Anterior cingulate cortex (tissue), 58 donors: Measurements from ENCODE around the gene ARSA.
"Not testable (repeated sequence)": the region's sequence is repeated elsewhere in the genome, so short reads cannot be mapped to it uniquely, and the experiment has no call there.

ENCODE experiments used
- DNase-seq, 58 donors: peaks; one replicate each; lab custom pipeline; 2025; lab: John Stamatoyannopoulos, UW

Gene ARSA

DNA sequence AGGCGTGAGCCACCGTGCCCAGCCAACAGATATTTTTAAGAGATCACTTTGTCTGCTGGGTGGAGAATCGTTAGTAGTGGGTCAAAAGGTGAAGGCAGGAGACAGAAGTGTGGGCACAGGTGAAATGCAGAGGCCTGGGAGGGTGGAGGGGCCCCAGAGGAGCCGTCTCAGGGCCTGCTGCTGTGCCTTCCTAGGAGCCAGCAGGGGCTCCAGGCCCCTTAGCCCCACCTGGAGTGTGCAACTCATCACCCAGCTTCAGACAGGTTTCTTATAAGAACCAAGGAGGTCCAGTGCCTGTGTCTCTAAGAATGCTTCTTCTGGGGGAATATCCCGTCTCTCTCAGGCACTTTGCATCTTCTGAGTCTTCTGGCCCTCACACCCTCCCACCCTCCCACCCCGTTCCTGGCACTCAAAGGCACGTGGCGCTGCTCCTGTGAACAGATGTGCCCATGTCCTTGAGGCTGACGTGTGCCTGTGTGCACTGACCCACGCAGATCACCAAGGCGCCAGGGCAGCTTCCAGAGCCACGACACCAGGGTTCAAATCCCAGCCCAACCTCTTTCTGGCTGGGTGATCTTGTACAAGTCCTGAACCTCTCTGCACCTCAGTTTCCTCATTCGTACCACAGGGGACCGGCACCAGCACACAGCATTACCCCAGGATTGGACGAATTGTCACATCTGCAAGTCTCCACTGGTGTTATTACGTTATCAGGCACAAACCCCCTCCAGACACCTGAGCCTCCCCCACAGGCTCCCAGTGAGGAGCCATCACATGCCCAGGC lies 3.4 kb downstream of the ARSA start:
- no peak for DNase-seq

GRCh38 chr22:50622723-50623327 lies 5.1 kb downstream of the ARSA start:
- DNase-seq = no peak

GRCh38 chr22:50621948-50622722 lies 5.8 kb downstream of the ARSA start:
- DNase-seq = no peak

DNA sequence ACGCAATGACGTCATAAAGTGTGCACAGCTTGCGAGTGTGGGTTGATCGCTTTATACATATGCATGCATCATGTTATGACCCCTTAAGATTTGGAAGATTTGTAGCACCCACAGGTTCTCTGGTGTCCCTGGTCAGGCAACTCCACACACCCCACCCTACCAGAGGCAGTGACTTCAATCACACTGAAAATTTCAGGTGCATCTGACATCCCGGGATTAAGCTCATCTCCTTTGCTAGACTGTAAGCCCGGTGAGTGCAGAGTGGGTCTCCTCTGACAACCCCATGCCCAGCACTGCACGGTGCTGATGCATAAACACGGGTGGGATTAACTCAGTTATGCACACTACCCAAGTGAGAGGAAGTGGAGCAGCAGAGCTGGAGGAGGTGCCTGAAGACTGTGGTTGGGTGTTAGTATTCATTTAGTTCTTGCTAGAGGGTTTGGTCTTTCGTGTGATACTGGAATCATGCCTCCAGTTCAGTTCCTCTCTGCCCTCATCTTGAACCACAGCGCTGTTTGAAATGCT lies 6.5 kb downstream of the ARSA start:
- DNase-seq = peak in 2 of 58 donors; percentile 11 to 47

GRCh38 chr22:50620593-50621355 lies 7.2 kb downstream of the ARSA start:
- peak in 33 of 58 donors; percentile 17 to 82 (median 49) for DNase-seq

- DNase-seq = not testable (repeated sequence)
Observed at GRCh38 chr22:50614296-50614695, 13.7 kb downstream of the ARSA start.

DNA sequence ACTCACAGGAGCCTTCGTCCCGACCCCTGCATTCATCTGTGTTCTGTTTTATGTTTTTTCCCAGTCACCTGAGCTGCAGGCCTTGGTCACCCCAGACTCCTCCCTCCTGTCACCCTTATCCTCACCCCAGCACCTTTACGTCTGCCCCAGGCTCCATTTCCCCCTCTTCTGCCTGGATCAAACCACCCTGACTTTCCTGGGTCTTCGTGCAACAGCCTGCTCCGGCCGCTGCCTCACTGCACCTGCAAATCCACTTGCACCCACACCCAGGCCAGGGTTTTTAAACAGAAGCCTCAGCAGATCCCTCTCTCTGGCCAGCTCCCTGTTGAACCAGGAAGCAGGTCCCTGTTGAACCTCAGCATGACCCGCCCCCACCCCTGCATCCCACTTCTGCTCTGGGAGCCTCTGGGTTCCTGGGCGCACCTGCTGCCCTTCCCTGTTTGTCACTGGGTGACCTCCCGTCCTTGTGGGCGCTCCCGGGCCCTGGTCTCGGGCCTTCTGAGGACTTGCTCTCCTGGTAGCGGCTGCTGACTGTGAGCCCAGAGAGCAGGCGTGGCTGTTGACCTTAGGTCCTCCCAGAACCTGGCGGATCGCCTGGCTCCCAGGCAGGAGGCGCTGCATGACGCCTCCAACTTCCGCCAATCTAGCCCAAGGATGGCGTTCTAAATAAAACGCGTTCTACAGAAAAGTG lies 14.5 kb downstream of the ARSA start:
- no peak for DNase-seq

GRCh38 chr22:50612528-50613221 lies 15.3 kb downstream of the ARSA start:
- no peak for DNase-seq

- no peak for DNase-seq
Observed at GRCh38 chr22:50612168-50612527, 15.8 kb downstream of the ARSA start.

- DNase-seq = no peak
Observed at GRCh38 chr22:50611341-50612060, 16.5 kb downstream of the ARSA start.

DNA sequence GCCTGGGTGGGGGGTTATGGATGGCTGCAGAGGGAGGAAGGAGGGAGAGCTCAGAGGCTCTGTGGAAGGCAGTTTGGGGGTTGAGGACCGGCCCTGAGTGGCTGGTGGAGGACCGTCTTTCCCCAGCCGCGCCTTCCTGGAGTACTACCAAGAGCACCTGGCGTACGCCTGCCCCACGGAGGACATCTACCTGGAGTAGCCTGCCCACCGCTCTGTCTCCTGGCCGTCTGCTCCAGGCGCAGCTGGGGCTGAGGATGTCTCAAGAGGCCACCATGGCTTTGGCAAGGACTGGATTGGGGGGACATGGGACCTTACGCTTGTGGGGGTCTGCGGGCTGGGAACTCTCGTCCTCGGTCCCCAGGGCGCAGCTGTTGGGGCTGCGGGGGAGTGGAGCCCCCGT lies 17.4 kb downstream of the ARSA start:
- no peak for DNase-seq

DNA sequence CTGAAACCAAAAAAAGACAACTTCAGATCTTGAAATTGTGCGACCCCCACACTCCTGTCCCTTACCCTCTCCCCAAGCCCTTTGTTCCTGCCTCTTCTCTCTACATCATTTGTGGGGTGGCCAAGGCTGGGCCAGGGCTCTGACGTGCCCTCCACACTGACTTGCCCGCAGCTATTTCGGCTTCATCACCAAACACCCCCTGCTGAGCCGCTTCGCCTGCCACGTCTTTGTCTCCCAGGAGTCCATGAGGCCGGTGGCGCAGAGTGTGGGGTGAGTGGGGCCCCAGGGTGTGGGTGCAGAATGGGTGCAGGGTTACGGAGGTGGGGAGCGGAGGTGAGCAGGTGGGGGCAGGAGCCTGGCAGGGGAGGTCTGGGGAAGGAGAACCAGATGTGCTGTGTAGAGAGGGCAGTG lies 17.9 kb downstream of the ARSA start:
- no peak for DNase-seq

DNA sequence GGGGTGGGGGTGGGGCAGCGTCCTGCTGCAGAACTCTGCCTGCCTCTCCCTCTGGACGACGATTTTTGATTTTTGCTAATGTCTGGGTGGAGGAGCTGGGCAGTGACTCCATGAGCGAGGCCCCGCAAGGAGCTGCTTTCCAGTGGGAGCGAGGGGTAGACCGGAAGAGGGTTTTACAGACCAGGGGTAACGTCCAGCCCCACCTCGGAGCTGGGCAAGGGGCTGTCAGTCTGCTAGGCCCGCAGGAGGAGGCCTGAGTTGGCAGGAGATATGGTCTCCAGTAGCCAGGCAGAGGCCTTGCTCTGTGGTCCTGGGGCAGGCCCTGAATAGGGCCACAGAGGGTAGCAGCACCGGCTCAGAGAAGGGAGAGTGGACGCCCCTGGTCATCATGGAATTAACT lies 18.4 kb downstream of the ARSA start:
- DNase-seq = no peak

DNA sequence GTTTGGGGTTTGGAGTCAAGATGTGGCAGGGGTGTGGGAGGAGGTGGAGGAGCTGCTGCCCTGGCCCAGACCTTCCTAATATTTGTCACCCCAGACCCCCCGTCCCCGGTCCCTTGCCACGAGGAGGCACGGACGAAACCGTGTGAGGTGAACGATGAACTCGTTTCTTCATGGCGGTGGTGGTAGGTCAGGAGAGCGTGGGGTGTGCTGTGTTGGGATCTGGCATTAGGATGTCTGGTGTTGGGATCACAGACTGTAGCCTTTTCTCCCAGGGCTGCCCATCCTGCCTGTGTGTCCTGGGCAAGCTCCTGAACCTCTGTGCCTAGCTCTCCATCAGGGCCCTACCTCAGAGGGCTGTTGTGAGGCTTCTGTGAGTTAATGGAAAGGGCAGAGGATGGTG lies 19.0 kb downstream of the ARSA start:
- DNase-seq = no peak

DNA sequence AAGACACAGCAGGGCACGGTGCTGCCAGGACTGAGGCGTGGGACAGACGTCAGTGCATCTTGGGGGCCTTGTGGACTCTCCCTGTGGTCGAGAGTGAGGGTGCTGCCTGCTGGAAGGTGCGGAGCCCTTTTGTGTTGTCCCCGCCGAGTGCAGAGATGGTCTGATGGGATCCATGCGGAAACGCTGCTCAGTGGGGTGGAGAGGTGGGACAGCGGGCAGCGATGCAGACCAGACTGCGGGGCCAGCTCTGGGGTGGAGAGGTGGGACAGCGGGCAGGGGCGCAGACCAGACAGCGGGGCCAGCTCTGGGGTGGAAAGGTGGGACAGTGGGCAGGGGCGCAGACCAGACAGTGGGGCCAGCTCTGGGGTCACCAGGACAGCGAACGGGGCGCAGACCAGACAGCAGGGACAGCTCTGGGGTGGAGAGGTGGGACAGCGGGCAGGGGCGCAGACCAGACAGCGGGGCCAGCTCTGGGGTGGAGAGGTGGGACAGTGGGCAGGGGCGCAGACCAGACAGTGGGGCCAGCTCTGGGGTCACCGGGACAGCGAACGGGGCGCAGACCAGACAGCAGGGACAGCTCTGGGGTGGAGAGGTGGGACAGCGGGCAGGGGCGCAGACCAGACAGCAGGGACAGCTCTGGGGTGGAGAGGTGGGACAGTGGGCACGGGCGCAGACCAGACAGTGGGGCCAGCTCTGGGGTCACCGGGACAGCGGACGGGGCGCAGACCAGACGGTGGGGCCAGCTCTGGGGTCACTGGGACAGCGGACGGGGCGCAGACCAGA lies 19.7 kb downstream of the ARSA start:
- not testable (repeated sequence) for DNase-seq

DNA sequence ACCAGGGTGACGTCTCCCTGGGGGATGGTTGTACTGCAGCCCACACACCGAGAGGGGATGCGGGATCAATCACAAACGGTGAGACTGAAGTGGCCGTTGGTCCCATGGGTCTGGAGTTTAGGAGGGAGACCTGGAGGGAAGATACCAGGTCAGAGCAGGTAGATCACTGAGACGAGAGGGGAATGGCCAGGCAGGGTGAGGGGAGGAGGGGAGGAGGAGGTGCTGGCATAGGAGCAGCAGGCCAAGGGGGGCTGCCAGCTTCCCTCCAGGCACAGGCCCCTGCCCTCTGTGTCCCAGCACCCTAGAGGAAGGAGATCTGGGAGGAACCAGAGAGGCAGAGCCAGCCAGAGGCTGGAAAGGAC lies 20.3 kb downstream of the ARSA start:
- no peak for DNase-seq

GRCh38 chr22:50606946-50607658 lies 20.9 kb downstream of the ARSA start:
- DNase-seq = no peak
